HG03139 (cell line): ENCODE data around the gene ADGRE1.

Source experiments
- ATAC-seq: cut with Tn5 transposase; IDR thresholded peaks from one replicate; pipeline ENCODE4 v1.9.1; 2021; ENCODE audit not compliant: unreplicated experiment

Gene ADGRE1

DNA sequence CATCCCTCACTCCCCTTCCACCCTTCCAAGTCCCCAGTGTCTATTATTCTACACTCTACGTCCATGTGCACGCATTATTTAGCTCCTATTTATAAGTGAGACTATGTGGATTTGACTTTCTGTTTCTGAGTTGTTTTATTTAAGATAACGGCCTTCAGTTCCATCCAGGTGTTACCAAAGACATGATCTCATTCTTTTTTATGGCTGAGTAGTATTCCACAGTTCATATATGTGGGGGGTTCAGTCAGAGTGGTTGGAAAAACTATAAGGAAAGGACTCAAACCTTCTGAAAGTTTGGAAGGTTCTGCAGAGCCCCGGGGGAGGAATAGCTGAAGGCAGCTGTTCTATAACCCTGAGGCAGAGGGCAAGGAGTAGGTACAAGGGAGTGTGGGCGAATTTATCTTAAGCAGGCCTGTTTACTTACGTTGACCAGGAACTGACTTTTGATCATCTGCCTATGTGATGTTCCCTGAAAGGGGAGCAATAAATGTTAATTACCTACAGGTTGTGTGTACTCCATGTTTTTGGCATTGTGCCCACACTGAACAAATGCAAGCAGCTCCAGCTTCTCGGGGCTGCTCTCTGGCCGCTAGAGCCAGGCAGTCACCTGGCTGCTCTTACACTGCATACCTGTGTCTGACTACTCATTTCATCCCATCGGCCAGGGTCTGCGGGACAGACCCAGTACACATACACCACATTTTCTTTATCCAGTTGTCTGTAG is 13.5 kb upstream of the ADGRE1 start:
- no peak for ATAC-seq

- no peak for ATAC-seq
Observed at GRCh38 chr19:6875218-6875617, 12.2 kb upstream of the ADGRE1 start.

- ATAC-seq = no peak
Observed at GRCh38 chr19:6876748-6877147, 10.6 kb upstream of the ADGRE1 start.

- ATAC-seq = no peak
Observed at GRCh38 chr19:6877766-6878165, 9.6 kb upstream of the ADGRE1 start.

DNA sequence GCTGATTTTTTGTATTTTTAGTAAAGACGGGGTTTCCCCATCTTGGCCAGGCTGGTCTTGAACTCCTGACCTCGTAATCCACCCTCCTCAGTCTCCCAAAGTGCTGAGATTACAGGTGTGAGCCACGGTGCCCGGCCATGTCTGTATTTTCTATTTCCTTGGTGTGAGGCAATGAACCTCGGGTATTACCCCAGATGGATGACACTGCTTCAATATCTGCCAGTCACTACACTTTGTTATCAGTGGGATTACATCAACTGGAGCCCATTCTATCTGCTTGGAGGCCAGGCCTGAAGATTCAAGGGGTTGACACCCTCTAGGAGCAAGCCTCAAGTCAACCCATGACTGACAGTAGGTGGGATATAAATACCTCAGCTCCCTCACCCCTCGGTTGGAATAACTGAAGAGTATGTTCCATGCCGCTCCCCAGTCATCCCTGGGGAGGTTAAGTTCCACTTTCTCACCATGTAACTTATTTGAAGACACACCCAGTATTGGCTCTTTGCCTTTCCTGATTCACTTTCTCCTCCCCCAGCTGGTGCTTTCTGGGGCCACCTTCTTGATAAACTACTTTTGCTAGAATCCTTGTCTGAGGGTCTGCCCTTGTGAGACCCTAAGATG is 992 bp upstream of the ADGRE1 start:
- ATAC-seq = no peak

- no peak for ATAC-seq
Observed at GRCh38 chr19:6888967-6889366, 1.6 kb downstream of the ADGRE1 start.

DNA sequence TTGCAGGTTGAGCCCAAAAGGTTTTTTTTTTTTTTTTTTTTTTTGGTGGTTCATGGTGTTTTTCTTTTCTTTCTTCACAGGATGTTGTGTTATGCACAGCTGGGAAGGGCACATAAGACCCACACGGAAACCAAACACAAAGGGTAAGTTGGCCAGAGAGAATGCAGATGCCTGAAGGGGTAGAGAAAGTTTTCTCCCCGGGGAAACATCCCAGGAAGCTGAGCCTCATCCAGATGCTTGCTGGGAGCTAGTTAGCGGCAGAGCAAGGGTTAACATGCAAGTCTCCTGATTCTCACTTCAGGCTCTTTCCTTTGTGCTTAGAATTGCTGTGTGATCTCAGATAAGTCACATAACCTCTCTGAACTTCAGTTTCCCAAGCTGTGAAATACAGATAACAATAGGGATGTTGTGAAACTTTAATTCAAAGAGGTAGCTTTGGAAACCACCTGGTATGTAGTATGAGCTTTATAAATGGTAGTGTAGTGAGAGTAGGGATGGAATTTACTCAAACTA is 3.1 kb downstream of the ADGRE1 start:
- ATAC-seq = no peak

- no peak for ATAC-seq
Observed at GRCh38 chr19:6890938-6891337, 3.6 kb downstream of the ADGRE1 start.

GRCh38 chr19:6891761-6892385 is 4.5 kb downstream of the ADGRE1 start:
- ATAC-seq = no peak

DNA sequence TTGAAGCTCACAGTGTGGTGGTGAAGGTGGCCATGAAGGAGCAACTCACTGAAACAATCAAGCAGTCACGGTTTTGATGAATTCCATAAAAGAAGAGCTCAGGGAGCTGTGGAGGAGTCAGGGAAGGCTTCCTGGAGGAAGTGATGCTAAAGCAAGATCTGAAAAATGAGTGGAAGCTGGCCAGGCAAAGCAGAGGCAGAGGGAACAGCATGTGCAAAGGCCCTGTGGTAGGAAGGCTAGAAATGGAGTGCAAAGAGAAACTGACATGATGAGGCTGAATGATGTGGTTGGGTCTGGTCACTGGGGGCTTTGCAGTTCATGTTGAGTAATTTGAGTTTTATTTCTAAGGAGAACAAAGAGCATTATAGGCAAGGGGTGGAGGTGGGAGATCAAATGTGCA is 6.9 kb downstream of the ADGRE1 start:
- ATAC-seq = no peak

DNA sequence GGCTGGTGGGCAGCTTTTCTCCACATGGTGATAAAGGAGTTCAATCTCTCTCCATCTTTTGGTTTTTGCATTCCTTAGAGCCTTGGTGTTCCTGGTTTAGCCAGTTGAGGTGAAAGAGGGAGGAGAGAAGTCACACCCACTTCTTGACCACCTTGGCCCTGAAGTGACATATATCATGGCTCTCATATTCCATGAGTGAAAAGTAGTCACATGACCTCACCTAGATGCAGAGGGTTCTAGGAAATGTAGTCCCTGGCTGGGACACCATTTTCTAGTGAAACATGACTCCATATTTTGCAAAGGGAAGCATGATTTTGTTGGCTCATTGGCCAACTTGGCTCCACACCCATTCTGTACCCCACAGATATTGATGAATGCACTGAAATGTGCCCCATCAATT is 16.1 kb downstream of the ADGRE1 start:
- no peak for ATAC-seq

GRCh38 chr19:6906559-6907060 is 19.2 kb downstream of the ADGRE1 start:
- no peak for ATAC-seq

DNA sequence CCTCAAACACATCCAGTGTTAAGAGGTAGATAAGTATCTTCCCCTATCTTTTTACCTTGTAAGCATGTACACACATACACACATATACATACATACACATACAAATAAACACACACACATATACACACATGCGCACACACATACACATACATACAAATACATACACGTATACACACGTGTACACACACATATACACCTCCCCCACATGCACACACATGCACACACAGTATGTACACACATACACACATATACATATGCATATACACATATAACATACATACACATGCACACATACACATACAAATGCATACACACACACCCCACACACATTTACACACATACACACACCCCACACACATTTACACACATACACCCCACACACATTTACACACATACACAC is 24.1 kb downstream of the ADGRE1 start:
- ATAC-seq = no peak

- ATAC-seq = no peak
Observed at GRCh38 chr19:6914321-6914720, 26.9 kb downstream of the ADGRE1 start.

DNA sequence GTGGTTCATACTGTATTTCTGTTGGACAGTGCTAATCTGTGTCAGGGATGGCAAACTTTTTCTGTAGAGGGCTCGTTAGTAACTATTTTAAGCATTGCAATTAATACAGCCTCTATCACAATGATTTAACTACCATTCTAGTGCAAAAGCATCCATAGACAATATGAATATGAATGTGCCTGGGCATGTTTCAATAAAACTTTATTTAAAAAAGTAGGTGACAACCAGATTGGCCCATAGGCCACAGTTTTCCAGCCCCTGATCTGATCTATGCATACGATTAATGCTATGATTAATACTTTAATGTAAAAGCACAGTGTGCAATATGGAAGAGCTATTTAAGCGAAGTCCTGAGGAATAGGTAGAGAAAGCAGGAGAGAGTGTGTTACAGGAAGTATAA is 29.6 kb downstream of the ADGRE1 start:
- no peak for ATAC-seq

DNA sequence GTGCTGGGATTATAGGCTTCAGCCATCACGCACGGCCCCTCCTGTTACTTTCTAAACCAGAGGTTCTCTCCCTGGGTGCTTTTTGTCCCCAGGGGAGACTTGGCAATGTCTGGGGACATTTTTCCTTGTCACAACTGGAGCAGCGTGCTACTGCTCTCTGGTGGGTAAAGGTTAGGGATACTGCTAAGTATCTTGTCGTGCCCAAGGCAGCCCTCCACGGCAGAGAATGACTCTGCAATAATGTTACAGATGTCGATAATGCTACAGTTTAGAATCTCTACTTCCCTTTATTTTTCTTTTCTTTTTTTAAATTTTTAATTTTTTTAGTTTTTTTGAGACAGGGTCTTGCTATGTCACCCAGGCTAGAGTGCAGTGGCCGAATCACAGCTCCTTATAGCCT is 38.0 kb downstream of the ADGRE1 start:
- no peak for ATAC-seq

GRCh38 chr19:6925801-6926751 is 38.7 kb downstream of the ADGRE1 start:
- no peak for ATAC-seq

GRCh38 chr19:6930190-6930589 is 42.8 kb downstream of the ADGRE1 start:
- no peak for ATAC-seq

DNA sequence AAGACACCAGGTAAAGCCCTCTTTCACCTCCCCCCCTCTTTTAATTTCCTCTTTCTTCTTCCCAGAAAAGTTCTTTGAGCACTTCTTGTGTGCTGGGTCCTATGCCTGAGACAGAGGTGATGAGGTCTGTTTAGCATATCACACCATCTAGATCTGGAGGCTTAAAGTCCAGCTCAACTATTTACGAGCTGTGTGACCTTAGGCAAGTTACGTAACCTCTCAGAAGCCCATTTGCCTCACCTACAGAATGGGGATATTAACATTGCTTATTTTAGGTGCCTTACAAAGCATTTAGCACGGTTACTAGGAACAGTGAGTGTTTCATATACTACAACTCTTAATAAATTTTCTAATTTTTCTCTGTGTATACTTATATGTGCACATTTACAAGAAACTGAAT is 47.7 kb downstream of the ADGRE1 start:
- ATAC-seq = no peak

DNA sequence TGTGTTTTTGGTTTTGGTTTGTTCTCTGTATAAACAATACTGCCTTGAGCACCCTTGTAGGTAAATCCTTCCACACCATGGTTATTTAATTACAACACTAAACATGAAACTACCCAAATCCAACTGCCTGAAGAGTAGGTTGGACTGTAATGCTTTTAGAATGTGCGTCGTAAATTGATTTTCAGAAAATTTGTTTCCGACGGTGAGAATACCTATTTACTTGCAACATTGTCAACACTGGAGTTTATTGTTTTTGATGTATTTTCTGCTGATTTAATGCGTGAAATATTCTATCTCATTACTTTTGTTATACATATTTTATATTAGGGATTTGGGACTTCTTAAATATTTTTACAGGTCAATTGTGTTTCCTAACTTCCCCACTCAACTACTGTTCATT is 48.2 kb downstream of the ADGRE1 start:
- ATAC-seq = no peak

GRCh38 chr19:6945733-6946132 is 58.4 kb downstream of the ADGRE1 start:
- ATAC-seq = no peak
